Endothelial cell of umbilical vein (primary cell): ENCODE data around the gene AKAP1. TPM values are rescaled to one million over a fixed set of nuclear protein-coding genes. Genes with fewer than 3 reads are reported as not detected.

Experiments used
- BruUV-seq: library from RNA; stranded (reverse); fragments of 400-500 nt; replicated peaks from 2 replicates; lab custom pipeline; 2021; lab: Mats Ljungman, UMichigan
- CTCF ChIA-PET: fragments of 300-600, 350-600 bp; sonication (Branson Sonifier 250); formaldehyde crosslinking; loops from one replicate; lab custom pipeline; 2021; ENCODE audit warnings: antibody characterized with exemption, inconsistent platforms; lab: Charles Lee
- POLR2A ChIA-PET: fragments of 300-600, 350-600 bp; sonication (Branson Sonifier 250); formaldehyde crosslinking; loops from one replicate; lab custom pipeline; 2021; ENCODE audit warnings: antibody characterized with exemption, inconsistent platforms; lab: Charles Lee
- DNase-seq: peaks from one replicate; pipeline ENCODE4 v3.0.0-alpha.2; 2011; ENCODE audit warnings: low read depth, low spot score
- FAIRE-seq: peaks from 2 replicates; lab custom pipeline; 2011; peaks lifted over from hg19 to GRCh38; lab: Jason Lieb, UNC
- H2AFZ ChIP-seq: 2 replicates; pipeline ENCODE4 v1.6.0; 2012; ENCODE audit warnings: low read depth, low read length, control low read depth, inconsistent platforms
- H3K27ac ChIP-seq: 2 replicates; pipeline ENCODE4 v1.5.1; 2011; ENCODE audit warnings: low read depth, mild to moderate bottlenecking, control low read depth, low read length, moderate library complexity; ENCODE audit not compliant: insufficient read depth
- H3K27me3 ChIP-seq, 2 experiments: 2 replicates each; pipeline versions ENCODE4 v1.6.0 to v1.6.1; 2011; ENCODE audit warnings: low read length in 2 of 2, mixed read lengths in 1 of 2; ENCODE audit not compliant: control insufficient read depth in 2 of 2, insufficient read depth in 2 of 2
- H3K36me3 ChIP-seq, 2 experiments: 2 replicates in 1 of 2; 3 replicates in 1 of 2; pipeline ENCODE4 v1.5.1; 2011; ENCODE audit warnings: low read length in 2 of 2, mild to moderate bottlenecking in 1 of 2, moderate library complexity in 1 of 2; ENCODE audit not compliant: control insufficient read depth in 2 of 2, insufficient read depth in 2 of 2; ENCODE audit errors: extremely low read depth in 1 of 2
- H3K4me1 ChIP-seq: 3 replicates; pipeline ENCODE4 v1.5.1; 2011; ENCODE audit warnings: mild to moderate bottlenecking, low read length; ENCODE audit not compliant: control insufficient read depth, insufficient read depth; ENCODE audit errors: extremely low read depth
- H3K4me2 ChIP-seq: 2 replicates; pipeline ENCODE4 v1.6.1; 2011; ENCODE audit warnings: low read length, control low read depth, mixed read lengths; ENCODE audit not compliant: insufficient read depth
- H3K4me3 ChIP-seq, 3 experiments: fragments of 200-600 bp in 1 of 3; sonication (generic), shearing (Covaris generic) in 1 of 3; replicated peaks in 1 of 3; 2 replicates each; pipeline ENCODE4 v1.5.1; 2011 to 2016; ENCODE audit warnings: control low read depth in 3 of 3, low read length in 3 of 3, mild to moderate bottlenecking in 2 of 3, inconsistent platforms in 1 of 3, low read depth in 1 of 3, moderate library complexity in 1 of 3; ENCODE audit not compliant: insufficient read depth in 1 of 3
- H3K79me2 ChIP-seq: 2 replicates; pipeline ENCODE4 v1.6.0; 2012; ENCODE audit warnings: low read length, inconsistent platforms; ENCODE audit not compliant: control insufficient read depth, insufficient read depth
- H3K9ac ChIP-seq: replicated peaks from 2 replicates; pipeline ENCODE3; 2011; ENCODE audit warnings: low read length, control low read depth; ENCODE audit not compliant: insufficient read depth; ENCODE audit errors: extremely low read depth
- H3K9me1 ChIP-seq: replicated peaks from 3 replicates; pipeline ENCODE4 v1.6.0; 2011; ENCODE audit warnings: mild to moderate bottlenecking, low read length; ENCODE audit not compliant: control insufficient read depth, insufficient read depth; ENCODE audit errors: extremely low read depth
- H3K9me3 ChIP-seq: replicated peaks from 2 replicates; pipeline ENCODE4 v1.5.1; 2012; ENCODE audit warnings: low read length, inconsistent platforms; ENCODE audit not compliant: control insufficient read depth, insufficient read depth
- H4K20me1 ChIP-seq: replicated peaks from 2 replicates; pipeline ENCODE3; 2011; ENCODE audit warnings: mild to moderate bottlenecking, low read length; ENCODE audit not compliant: control insufficient read depth, insufficient read depth; ENCODE audit errors: extremely low read depth
- CTCF ChIP-seq, 2 donors: IDR thresholded peaks; 1 replicate in 1 of 2; 2 replicates in 1 of 2; pipeline ENCODE4 v1.5.1; 2011; ENCODE audit warnings: low read length in 2 of 2, mild to moderate bottlenecking in 2 of 2, moderate library complexity in 2 of 2, control low read depth in 1 of 2, inconsistent platforms in 1 of 2, low read depth in 1 of 2; ENCODE audit not compliant: insufficient read depth in 1 of 2; ENCODE audit errors: extremely low read depth in 1 of 2
- EZH2 ChIP-seq: IDR thresholded peaks from 2 replicates; pipeline ENCODE4 v1.6.1; 2012; ENCODE audit warnings: borderline replicate concordance, low read depth, mild to moderate bottlenecking, moderate library complexity, low read length, inconsistent platforms; ENCODE audit not compliant: severe bottlenecking
- FOS ChIP-seq: IDR thresholded peaks from 2 replicates; pipeline ENCODE4 v1.6.1; 2011; ENCODE audit warnings: mild to moderate bottlenecking, low read length, moderate library complexity, borderline replicate concordance; ENCODE audit not compliant: insufficient read depth
- GATA2 ChIP-seq: IDR thresholded peaks from 2 replicates; pipeline ENCODE4 v1.7.0; 2011; ENCODE audit warnings: low read depth, mild to moderate bottlenecking, moderate library complexity, mixed read lengths, low read length; ENCODE audit not compliant: insufficient read length, insufficient read depth
- JUN ChIP-seq: IDR thresholded peaks from 2 replicates; pipeline ENCODE4 v1.6.1; 2011; ENCODE audit warnings: borderline replicate concordance, low read depth; ENCODE audit not compliant: insufficient read length, insufficient read depth
- MAX ChIP-seq: IDR thresholded peaks from 2 replicates; pipeline ENCODE4 v1.6.1; 2011; ENCODE audit not compliant: insufficient read depth, insufficient read length
- MYC ChIP-seq: IDR thresholded peaks from one replicate; pipeline ENCODE4 v1.6.1; 2011; ENCODE audit warnings: mild to moderate bottlenecking, low read depth, low read length
- POLR2A ChIP-seq: IDR thresholded peaks from 2 replicates; pipeline ENCODE4 v1.6.1; 2012; ENCODE audit warnings: low read depth, mild to moderate bottlenecking, control low read depth, low read length
- POLR2AphosphoS5 ChIP-seq: IDR thresholded peaks from 2 replicates; pipeline ENCODE4 v1.6.1; 2012; ENCODE audit warnings: low read depth, mild to moderate bottlenecking, control low read depth, low read length, moderate library complexity; ENCODE audit not compliant: insufficient read depth
- dilution Hi-C: fragments of 300-500 bp; cut with MboI; formaldehyde crosslinking; loops from one replicate; pipeline ENCODE4 v1.15.0; 2019; ENCODE audit warnings: low sequenced_read_pairs; ENCODE audit not compliant: extremely low pct_ligation_motif_present
- intact Hi-C: fragments of 100-400 bp; cut with micrococcal nuclease; formaldehyde crosslinking; loops from one replicate; pipeline ENCODE4 v1.10.0; 2022
- polyA plus RNA-seq, 4 experiments: library from polyadenylated mRNA; depleted of rRNA in 3 of 4; stranded (reverse) in 3 of 4; unstranded in 1 of 4; fragments of >200 nt; gene quantifications; 2 replicates each; pipeline versions ENCODE4 v1.2.1 to v1.2.3, GENCODE V29; 2011 to 2012; ENCODE audit warnings: missing spikeins in 1 of 4
- total RNA-seq: library from RNA; stranded (reverse); gene quantifications from 2 replicates; pipeline ENCODE4 v1.2.3, GENCODE V29; 2021

The AKAP1 gene
- total and polyA plus RNA-seq, 2 donors (not counting 3 experiments of a cell fraction or from before 2014, with no cell fraction given), result 20.9 to 27.7 TPM

GRCh38 chr17:57048096-57048495 lies 37.0 kb upstream of the AKAP1 start:
- no peak overlapping the region for H3K4me3 ChIP-seq
- H3K9me1 ChIP-seq, result no peaks in the 10 kb centered on the region
- peaks cover 5% of the 10 kb centered on the region for H3K4me1 ChIP-seq
- BruUV-seq, result no TSS peak
- no peaks in the 10 kb centered on the region for H3K36me3 ChIP-seq
- no peak overlapping the region for H2AFZ ChIP-seq
- H3K9me3 ChIP-seq, result no peaks in the 10 kb centered on the region
- no peak overlapping the region for H3K4me2 ChIP-seq
- FAIRE-seq (no peak), DNase-seq (no peak)
- H3K27me3 ChIP-seq, result peaks cover 29 to 32% of the 10 kb centered on the region in 2 experiments
- no peak overlapping the region for H3K27ac ChIP-seq
- CTCF ChIA-PET, result interaction anchor here (0.8 to 1.2 kb wide), 2 partner anchors 18 to 700 kb away, joined by 3 read pairs; no protein-coding TSS in a partner anchor
- no peak overlapping the region for H3K9ac ChIP-seq
- TF ChIP-seq MYC, result no peak
- no peak for TF ChIP-seq POLR2A
- TF ChIP-seq CTCF (IDR thresholded peaks at IDR 0.05; ENCODE audit: extremely low read depth in 1 of 2, insufficient read depth in 1 of 2, low read depth in 1 of 2, low read length in 2 of 2), result no peak
- no peak for TF ChIP-seq MAX
- TF ChIP-seq POLR2AphosphoS5, result no peak
- no peak for TF ChIP-seq EZH2
- no peak for TF ChIP-seq JUN
- TF ChIP-seq FOS, result no peak
- TF ChIP-seq GATA2, result no peak
- POLR2A ChIA-PET, result no interaction called here
- H3K79me2 ChIP-seq, result no peaks in the 10 kb centered on the region
- no peaks in the 10 kb centered on the region for H4K20me1 ChIP-seq
- intact Hi-C loops (no loop called here), dilution Hi-C loops (no loop called here)
